SH-SY5Y (cell line): ENCODE data around the gene TPT1.

Source experiments
- GATA2 ChIP-seq: IDR thresholded peaks from 2 replicates; pipeline ENCODE4 v1.6.1; 2011; ENCODE audit warnings: mild to moderate bottlenecking, low read depth, low read length
- GATA3 ChIP-seq: IDR thresholded peaks from 2 replicates; pipeline ENCODE4 v1.6.1; 2011; ENCODE audit warnings: low read depth, mild to moderate bottlenecking, low read length, moderate library complexity

GRCh38 chr13:45384474-45385174, 43.6 kb upstream of the TPT1 start:
- TF ChIP-seq GATA2, result no peak
- no peak for TF ChIP-seq GATA3
